Stimulated activated CD4-positive, alpha-beta T cell treated with anti-CD3 and anti-CD28 coated beads, Interleukin-12 subunit alpha, Interleukin-12 subunit beta, amount 100 ng/mL, for 24 hours (primary cell): Measurements from ENCODE around the gene AGBL5.
"Not testable (repeated sequence)": the region's sequence is repeated elsewhere in the genome, so short reads cannot be mapped to it uniquely, and the experiment has no call there.

Experiments used
- DNase-seq, 2 experiments: peaks; one replicate each; pipeline ENCODE4 v3.0.0-alpha.2; 2020; ENCODE audit warnings: low read depth in 2 of 2

The AGBL5 gene

GRCh38 chr2:27053321-27053720, 1.9 kb downstream of the AGBL5 start:
- no peak for DNase-seq

- DNase-seq, result no peak
Measured at GRCh38 chr2:27053776-27054175, 2.3 kb downstream of the AGBL5 start.

DNA sequence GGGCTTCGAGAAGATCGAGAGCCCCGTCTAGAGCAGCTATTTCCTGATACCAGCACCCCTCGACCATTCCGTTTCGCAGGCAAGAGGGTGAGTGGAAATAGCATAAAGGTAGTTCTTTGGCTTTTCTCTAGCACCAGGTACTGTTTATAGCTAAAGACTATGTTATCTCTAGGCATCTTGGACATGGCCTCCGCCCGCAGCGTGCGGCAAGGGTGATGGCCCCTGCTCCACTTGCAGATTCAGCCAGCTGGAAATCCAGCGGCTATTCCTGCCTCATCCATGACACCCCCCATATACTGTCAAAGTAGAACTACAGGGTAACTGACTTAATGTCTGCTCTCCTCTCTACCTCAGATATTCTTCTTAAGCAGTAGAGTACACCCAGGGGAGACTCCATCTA, 3.3 kb downstream of the AGBL5 start:
- DNase-seq, result no peak

- DNase-seq, result no peak
Measured at GRCh38 chr2:27057184-27057583, 5.7 kb downstream of the AGBL5 start.

GRCh38 chr2:27058210-27058609, 6.7 kb downstream of the AGBL5 start:
- no peak for DNase-seq

DNA sequence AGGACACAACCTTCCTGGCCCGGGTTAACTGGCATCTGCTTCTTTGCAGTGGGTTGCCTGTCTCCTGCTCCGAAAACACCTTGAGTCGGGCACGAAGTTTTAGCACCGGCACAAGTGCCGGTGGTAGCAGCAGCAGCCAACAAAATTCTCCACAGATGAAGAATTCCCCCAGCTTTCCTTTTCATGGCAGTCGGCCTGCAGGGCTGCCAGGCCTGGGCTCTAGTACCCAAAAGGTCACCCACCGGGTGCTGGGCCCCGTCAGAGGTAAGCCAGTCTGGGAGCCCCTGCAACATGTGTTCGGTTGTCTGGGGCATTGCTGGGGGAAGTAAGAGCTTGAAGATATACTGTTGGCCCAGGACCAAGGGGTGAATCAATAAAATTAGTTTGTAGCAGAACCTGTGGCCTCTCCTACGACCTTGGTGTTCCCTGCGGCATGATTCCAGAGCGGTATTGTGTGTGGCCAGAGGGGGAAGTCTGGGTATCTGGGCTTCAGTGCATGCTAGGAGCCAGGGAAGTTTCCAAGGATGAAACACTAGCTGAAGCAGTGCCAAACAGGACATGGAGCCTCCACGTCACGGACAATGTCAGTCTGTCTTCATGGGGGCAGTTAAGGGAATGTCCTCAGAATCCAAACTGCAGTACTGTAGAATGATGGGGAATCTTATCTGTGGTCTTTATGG, 7.8 kb downstream of the AGBL5 start:
- DNase-seq, result no peak

- DNase-seq, result no peak
Measured at GRCh38 chr2:27060323-27060722, 8.9 kb downstream of the AGBL5 start.

GRCh38 chr2:27065128-27065527, 13.7 kb downstream of the AGBL5 start:
- no peak for DNase-seq

DNA sequence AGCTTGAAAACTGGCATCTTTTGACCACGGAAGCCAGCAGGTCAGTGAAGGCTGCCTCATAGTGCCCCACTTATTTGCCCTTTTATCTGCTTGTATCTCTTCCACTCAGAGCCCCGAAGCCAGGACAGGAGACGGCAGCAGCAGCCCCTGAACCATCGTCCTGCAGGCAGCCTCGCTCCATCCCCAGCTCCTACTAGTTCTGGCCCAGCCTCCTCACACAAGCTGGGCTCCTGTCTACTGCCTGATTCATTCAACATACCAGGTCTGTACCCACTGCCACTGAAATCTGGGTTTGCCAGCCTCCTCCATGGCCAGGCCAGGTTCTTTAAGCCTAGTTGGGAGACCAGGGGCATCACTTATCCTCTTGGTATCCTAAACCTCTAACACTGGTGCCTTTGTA, 15.9 kb downstream of the AGBL5 start:
- DNase-seq, result no peak

DNA sequence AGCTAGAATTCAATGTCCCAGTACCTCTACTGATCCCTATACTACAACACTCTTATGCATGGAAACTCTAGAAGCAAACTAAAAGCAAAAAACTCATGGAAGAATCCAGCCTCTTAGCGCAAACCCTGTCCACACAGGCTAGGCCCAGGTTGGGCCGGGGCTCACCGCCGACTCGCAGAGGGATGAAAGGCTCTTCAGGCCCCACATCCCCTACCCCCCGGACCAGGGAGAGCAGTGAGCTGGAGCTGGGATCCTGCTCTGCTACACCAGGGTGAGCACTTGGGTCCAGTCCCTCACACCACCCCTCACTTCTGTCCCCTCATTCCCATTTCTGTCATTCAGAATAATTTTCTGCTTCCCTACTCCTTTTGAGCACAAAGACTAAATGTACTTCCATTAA, 18.0 kb downstream of the AGBL5 start:
- no peak for DNase-seq

DNA sequence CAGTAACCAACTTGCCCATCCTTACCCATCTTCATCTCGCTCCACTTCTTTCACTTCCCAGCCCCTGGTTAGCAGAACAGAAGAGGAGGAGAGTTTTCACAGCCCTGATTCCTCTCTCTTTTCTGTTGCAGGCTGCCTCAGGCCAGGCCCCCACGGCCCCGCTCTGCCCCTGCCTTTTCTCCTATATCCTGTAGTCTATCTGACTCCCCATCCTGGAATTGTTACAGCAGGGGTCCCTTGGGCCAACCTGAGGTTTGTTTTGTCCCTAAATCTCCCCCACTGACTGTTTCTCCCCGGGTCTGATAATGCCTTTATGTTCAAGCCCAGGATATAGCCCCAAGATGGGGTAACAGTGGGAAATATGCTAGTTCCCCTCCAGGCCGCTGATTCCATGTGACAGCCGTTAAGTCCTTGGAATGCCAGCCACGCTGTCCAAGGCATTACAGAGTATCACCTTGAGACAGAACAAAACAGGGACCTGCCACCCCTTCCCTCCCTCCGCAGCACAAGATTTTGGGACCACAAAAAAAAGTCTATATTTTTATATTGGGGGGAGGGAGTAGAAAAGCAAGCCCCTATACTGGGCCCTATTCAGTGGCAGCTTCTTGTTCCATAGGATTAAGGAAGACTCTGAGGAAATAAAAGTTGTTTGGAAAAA, 18.6 kb downstream of the AGBL5 start:
- DNase-seq, result no peak

DNA sequence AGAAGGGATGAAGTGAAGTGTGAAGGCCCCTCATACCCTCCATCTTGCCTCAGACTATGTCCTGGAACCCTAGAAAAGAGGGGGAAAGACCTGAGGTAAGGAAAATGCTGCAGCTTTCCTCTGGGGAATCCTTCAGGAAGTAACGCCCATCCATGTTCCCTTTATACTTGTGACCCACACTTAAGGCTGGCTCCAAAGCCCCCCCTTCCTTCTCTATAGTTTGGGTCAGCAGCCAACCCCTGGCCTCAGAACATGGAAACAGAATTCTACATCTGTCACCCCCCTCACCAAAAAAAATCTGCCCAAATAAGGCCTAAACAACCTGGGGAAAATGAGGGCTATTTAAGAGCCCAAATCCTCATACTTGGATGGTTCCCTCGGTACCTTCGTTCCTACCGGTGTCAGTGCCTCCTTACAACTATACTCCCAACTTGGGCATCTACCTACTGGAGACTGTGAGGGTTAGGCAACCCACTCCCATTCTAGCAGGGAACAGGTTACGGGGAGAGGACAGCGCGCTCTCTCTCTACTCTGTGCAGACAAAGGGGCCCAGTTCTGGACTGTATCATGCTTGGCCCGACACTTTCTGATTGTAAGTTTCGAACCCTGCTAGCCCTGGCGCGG, 19.3 kb downstream of the AGBL5 start:
- DNase-seq, result no peak

DNA sequence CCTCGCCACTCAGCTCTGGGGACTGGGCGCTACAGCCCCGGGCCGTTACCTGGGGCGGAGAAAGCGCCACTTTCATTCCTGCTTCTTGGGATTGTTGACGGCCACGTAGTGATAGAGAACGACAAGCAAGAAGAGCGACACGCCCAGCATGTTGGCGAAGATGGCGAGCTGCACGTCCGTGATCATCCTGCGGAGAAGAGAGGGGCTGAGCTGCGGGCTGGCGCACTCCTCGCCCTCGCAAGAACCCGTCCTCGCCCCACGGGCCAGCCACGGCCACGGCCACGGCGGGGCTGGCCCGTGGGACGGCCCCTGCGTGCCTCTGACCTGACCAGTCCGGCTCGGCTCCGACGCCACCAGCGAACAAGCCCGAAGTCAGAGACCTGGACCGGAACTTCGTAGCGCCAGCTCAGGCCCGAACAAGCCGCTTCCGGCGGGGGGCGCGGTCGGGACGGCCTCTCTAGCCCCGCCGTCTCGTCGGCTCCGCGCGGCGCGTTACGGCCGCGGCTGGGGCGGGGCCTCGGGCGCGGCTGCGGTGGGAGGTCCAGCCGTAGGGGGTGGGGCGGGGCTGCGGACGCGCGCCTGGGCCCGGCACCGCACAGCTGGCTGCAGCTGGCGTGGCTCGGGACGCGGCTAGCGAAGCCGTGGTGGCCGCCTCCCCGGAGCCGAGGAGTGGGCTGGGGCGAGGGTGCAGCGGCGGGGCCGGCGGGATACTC, 20.0 kb downstream of the AGBL5 start, which contains the start of gene OST4:
TSS of gene OST4 (minus strand) at position 378 of the 713 bp plus-strand sequence.
- peak; percentile 79 to 86 for DNase-seq

DNA sequence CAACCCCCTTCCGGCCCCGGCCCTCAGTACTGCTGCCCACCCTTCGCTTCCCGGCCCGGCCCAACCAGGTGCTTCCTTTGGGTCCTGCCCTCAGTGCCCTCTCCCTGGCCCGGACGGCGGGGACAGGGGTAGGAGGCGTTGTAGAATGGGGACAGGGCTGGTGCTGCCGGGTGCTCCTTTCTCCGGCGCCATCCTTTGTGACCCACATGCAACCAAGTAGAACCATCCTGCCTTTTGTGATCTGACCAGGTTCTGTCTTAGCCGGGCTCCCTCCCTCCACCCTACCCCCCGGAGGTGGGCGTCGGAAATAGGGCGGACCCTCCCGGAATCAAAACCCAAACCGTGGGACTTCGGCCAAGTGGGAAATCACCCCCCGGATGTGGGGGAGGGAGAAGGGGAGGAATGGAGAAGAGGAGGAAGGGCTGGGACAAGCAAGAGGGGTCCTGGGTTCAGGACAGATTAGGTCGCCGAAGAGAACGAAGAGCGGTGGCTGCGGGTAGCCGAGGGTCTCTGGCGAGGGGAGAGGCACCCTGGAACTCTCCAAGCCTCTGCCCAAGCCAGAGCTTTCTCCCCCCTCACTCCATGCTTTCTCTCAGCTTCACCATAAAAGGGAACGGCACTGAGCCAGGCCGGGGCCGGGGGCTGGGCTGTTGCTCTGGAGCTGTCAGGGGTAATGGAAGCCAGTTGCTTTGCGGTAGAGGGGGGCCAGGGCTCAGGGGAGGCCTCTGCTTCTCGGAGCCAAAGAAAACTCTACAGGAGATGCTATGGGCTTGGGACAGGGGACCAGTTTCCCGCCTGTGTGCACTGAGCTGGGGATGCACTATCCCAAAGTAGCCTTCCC, 20.7 kb downstream of the AGBL5 start:
- DNase-seq, result peak; percentile 12 to 33

DNA sequence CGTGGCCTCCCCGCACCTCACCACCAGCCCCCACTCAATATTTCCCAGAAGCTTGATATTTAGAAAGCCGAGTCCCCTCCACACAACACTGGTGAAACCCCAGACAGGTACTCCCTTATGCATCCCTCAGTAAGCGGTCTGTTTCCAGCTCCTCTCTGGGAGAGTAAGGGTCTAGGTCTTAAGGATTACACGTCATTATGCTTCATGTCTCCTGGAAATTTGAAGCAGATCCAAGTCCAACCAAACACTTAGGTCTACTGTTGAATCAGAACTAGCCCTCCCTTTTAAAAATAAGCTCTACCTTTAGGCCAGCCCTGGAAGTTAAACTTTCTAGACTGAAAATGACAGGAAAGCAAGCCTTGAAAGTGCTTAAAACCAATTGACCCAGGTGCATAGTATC, 21.5 kb downstream of the AGBL5 start:
- DNase-seq, result no peak

DNA sequence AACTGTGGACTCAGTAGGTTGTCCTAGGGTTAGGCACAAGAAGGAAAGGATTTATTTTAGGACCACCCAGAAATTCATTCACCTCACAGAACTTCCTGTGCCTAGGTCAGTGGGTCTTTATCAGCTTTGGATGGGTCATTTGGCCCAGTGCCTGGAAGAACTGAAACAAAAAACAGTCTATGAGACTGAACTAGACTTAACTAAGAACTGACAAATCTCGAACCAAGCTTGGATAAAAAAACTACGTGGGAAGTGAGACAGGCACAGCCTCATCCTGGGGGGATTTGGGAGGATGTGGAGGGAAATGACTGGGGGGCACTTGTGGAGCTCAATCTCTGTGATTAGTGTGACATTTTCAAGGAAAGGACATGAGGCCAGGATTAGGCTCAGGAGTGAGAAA, 22.3 kb downstream of the AGBL5 start:
- no peak for DNase-seq

GRCh38 chr2:27074738-27075565, 23.5 kb downstream of the AGBL5 start:
- DNase-seq, result no peak

GRCh38 chr2:27075566-27075871, 24.1 kb downstream of the AGBL5 start:
- not testable (repeated sequence) for DNase-seq

- DNase-seq, result no peak
Measured at GRCh38 chr2:27076323-27076722, 24.9 kb downstream of the AGBL5 start.

GRCh38 chr2:27077231-27077630, 25.8 kb downstream of the AGBL5 start:
- DNase-seq, result no peak
